H1 (cell line): ENCODE data around the gene AQP2. TPM values are rescaled to one million over a fixed set of nuclear protein-coding genes. Genes with fewer than 3 reads are reported as not detected.

Source experiments
- EP300 ChIP-seq, 2 experiments: IDR thresholded peaks; 1 replicate in 1 of 2; 2 replicates in 1 of 2; pipeline ENCODE4 v1.6.1; 2011 to 2012; ENCODE audit warnings: low read depth in 2 of 2, low read length in 2 of 2, mild to moderate bottlenecking in 2 of 2, borderline replicate concordance in 1 of 2, inconsistent platforms in 1 of 2, moderate library complexity in 1 of 2
- GABPA ChIP-seq: IDR thresholded peaks from 2 replicates; pipeline ENCODE4 v1.6.1; 2011; ENCODE audit warnings: mild to moderate bottlenecking, low read length, moderate library complexity, borderline replicate concordance; ENCODE audit not compliant: insufficient read depth
- SIN3A ChIP-seq, 2 experiments: IDR thresholded peaks in 1 of 2; conservative IDR thresholded peaks in 1 of 2; 2 replicates each; pipeline ENCODE4 v1.6.1; 2011 to 2012; ENCODE audit warnings: low read length in 2 of 2, improper control_type of control experiment in 1 of 2, low read depth in 1 of 2, mild to moderate bottlenecking in 1 of 2
- SIRT6 ChIP-seq: IDR thresholded peaks from one replicate; pipeline ENCODE4 v1.7.1; 2012; ENCODE audit warnings: low read length, inconsistent platforms
- SIX5 ChIP-seq: IDR thresholded peaks from 2 replicates; pipeline ENCODE4 v1.6.1; 2011; ENCODE audit warnings: mild to moderate bottlenecking, low read depth, low read length
- polyA plus RNA-seq, 7 experiments: library from polyadenylated mRNA; depleted of rRNA in 3 of 7; stranded (reverse) in 5 of 7; unstranded in 2 of 7; fragments of >200 nt in 5 of 7; fragments of 200-250 nt in 2 of 7; gene quantifications; 1 replicate in 5 of 7; 2 replicates in 1 of 7; 4 replicates in 1 of 7; pipeline versions ENCODE4 v1.2.1 to v1.2.3, GENCODE V29; 2011 to 2013; ENCODE audit warnings: missing spikeins in 2 of 7, mixed read lengths in 2 of 7
- total RNA-seq: library from RNA; stranded (reverse); fragmentation: NEBNext Ultra II Directional; extraction: Animal tissue kit (Norgen Biotek cat#: 25700); gene quantifications from 2 replicates; pipeline ENCODE4 v1.2.1, GENCODE V29; 2021

The AQP2 gene
- total and polyA plus RNA-seq, 2 of the 8 experiments (the other 6 are each of a cell fraction or from before 2014, with no cell fraction given) = not detected

- TF ChIP-seq SIN3A (conservative IDR thresholded peaks at IDR 0.05 in 1 of 2, IDR thresholded peaks at IDR 0.05 in 1 of 2; ENCODE audit: low read depth in 1 of 2, low read length in 2 of 2) (no peak), GABPA (no peak), EP300 (IDR thresholded peaks at IDR 0.05; ENCODE audit: borderline replicate concordance in 1 of 2, low read depth in 2 of 2, low read length in 2 of 2) (no peak), SIX5 (no peak), SIRT6 (no peak)
Observed at GRCh38 chr12:49979016-49979586, 28.6 kb downstream of the AQP2 start (continued).
